Renal cortical epithelial cell (primary cell): ENCODE data around the gene TMEM139. TPM values are rescaled to one million over a fixed set of nuclear protein-coding genes. Genes with fewer than 3 reads are reported as not detected.

Experiments
- DNase-seq: peaks from one replicate; pipeline ENCODE4 v3.0.0-alpha.2; 2011; ENCODE audit warnings: low read depth
- total RNA-seq: library from RNA; depleted of rRNA; stranded (reverse); fragments of >200 nt; gene quantifications from 2 replicates; pipeline ENCODE4 v1.2.3, GENCODE V29; 2014

The TMEM139 gene
- total RNA-seq = 48.2 and 70.5 TPM in 2 replicates

GRCh38 chr7:143284591-143285469 lies at the start of gene TMEM139:
TMEM139 (plus strand) TSS chr7:143284958; CDS start chr7:143285958, 1,000 bp downstream.
- peak; percentile 79 for DNase-seq

- no peak for DNase-seq
Measured at GRCh38 chr7:143235561-143235960, 49.2 kb upstream of the TMEM139 start.

GRCh38 chr7:143236408-143236990 lies 48.3 kb upstream of the TMEM139 start:
- DNase-seq = no peak

- DNase-seq = no peak
Measured at GRCh38 chr7:143237366-143237765, 47.4 kb upstream of the TMEM139 start.

- DNase-seq = no peak
Measured at GRCh38 chr7:143238289-143238980, 46.3 kb upstream of the TMEM139 start.

- DNase-seq = no peak
Measured at GRCh38 chr7:143239813-143240212, 44.9 kb upstream of the TMEM139 start.

GRCh38 chr7:143240291-143241168 lies 44.2 kb upstream of the TMEM139 start:
- DNase-seq = peak; percentile 78

GRCh38 chr7:143242306-143242705 lies 42.5 kb upstream of the TMEM139 start:
- DNase-seq = no peak

- DNase-seq = no peak
Measured at GRCh38 chr7:143243111-143243510, 41.6 kb upstream of the TMEM139 start.

GRCh38 chr7:143243614-143244013 lies 41.1 kb upstream of the TMEM139 start:
- DNase-seq = no peak

- no peak for DNase-seq
Measured at GRCh38 chr7:143244321-143244720, 40.4 kb upstream of the TMEM139 start.

- peak; percentile 89 for DNase-seq
Measured at GRCh38 chr7:143245123-143245522, 39.6 kb upstream of the TMEM139 start.

GRCh38 chr7:143247372-143247771 lies 37.4 kb upstream of the TMEM139 start:
- DNase-seq = no peak

GRCh38 chr7:143248761-143249354 lies 35.9 kb upstream of the TMEM139 start:
- DNase-seq = peak; percentile 72

- DNase-seq = no peak
Measured at GRCh38 chr7:143250199-143250598, 34.6 kb upstream of the TMEM139 start.

- no peak for DNase-seq
Measured at GRCh38 chr7:143250822-143251221, 33.9 kb upstream of the TMEM139 start.

GRCh38 chr7:143252006-143252405 lies 32.8 kb upstream of the TMEM139 start:
- DNase-seq = no peak

- DNase-seq = no peak
Measured at GRCh38 chr7:143255564-143255963, 29.2 kb upstream of the TMEM139 start.

- no peak for DNase-seq
Measured at GRCh38 chr7:143256325-143256724, 28.4 kb upstream of the TMEM139 start.

- DNase-seq = no peak
Measured at GRCh38 chr7:143256932-143257331, 27.8 kb upstream of the TMEM139 start.

GRCh38 chr7:143257501-143257900 lies 27.3 kb upstream of the TMEM139 start:
- no peak for DNase-seq
